Sigmoid colon (tissue), 7 donors: ENCODE measurements around the gene PSD4. TPM values are rescaled to one million over a fixed set of nuclear protein-coding genes. Genes with fewer than 3 reads are reported as not detected.

Experiments
- DNase-seq: peaks from one replicate; pipeline ENCODE4 v3.0.0-alpha.2; 2019
- H3K27ac ChIP-seq, 4 donors: fragments of 200-600 bp; sonication (generic); one replicate each; pipeline ENCODE4 v1.5.1; 2016 to 2019; ENCODE audit warnings: mild to moderate bottlenecking in 1 of 4
- H3K27me3 ChIP-seq, 3 donors: fragments of 200-600 bp; sonication (generic); one replicate each; pipeline ENCODE4 v1.5.1; 2019; ENCODE audit warnings: mild to moderate bottlenecking in 1 of 3
- H3K36me3 ChIP-seq, 4 donors: fragments of 200-600 bp; sonication (generic); one replicate each; pipeline ENCODE4 v1.5.1; 2016 to 2019
- H3K4me1 ChIP-seq, 4 donors: fragments of 200-600 bp; sonication (generic); one replicate each; pipeline ENCODE4 v1.5.1; 2017 to 2019
- H3K4me3 ChIP-seq, 4 donors: fragments of 200-600 bp; sonication (generic); one replicate each; pipeline ENCODE4 v1.5.1; 2017 to 2019; ENCODE audit warnings: mild to moderate bottlenecking in 2 of 4, moderate library complexity in 1 of 4
- H3K9me3 ChIP-seq, 4 donors: fragments of 200-600 bp in 3 of 4; sonication (generic) in 3 of 4; one replicate each; pipeline versions ENCODE4 v1.5.1 to v1.6.1; 2013 to 2019
- CTCF ChIP-seq, 4 experiments: fragments of 450-650 bp in 3 of 4; fragments of 200-600 bp in 1 of 4; IDR thresholded peaks; one replicate each; pipeline ENCODE4 v1.5.1; 2016 to 2019; ENCODE audit warnings: antibody characterized with exemption in 4 of 4, mild to moderate bottlenecking in 3 of 4, moderate library complexity in 2 of 4
- EP300 ChIP-seq, 4 donors: sonication (generic); formaldehyde crosslinking; IDR thresholded peaks; one replicate each; pipeline ENCODE4 v1.6.1; 2017; ENCODE audit warnings: antibody characterized with exemption in 4 of 4
- POLR2A ChIP-seq, 2 donors: fragments of 450-650 bp; IDR thresholded peaks; one replicate each; pipeline ENCODE4 v1.6.1; 2016; ENCODE audit warnings: antibody characterized with exemption in 2 of 2, mild to moderate bottlenecking in 2 of 2, moderate library complexity in 2 of 2
- POLR2AphosphoS5 ChIP-seq, 4 donors: sonication (generic); formaldehyde crosslinking; IDR thresholded peaks; one replicate each; pipeline ENCODE4 v1.6.1; 2017; ENCODE audit warnings: antibody characterized with exemption in 4 of 4
- WGBS, 2 donors: extraction: QIAGEN DNeasy Blood & Tissue Kit; methylation state at CpG; one replicate each; pipeline ENCODE4 v1.1.7; 2013; 5-methylcytosine and 5-hydroxymethylcytosine counted together
- intact Hi-C: fragments of 100-400 bp; cut with DNase I; formaldehyde crosslinking; loops from one replicate; pipeline ENCODE4 v1.15.1; 2023
- polyA plus RNA-seq, 3 donors: library from polyadenylated mRNA; stranded (reverse); fragments of 200-250 nt; gene quantifications; one replicate each; pipeline ENCODE4 v1.2.3, GENCODE V29; 2013
- total RNA-seq, 4 donors: library from RNA; depleted of rRNA; stranded (reverse); fragments of >200 nt; gene quantifications; one replicate each; pipeline ENCODE4 v1.1.0, GENCODE V29; 2016
- donor health status: healthy with polysubstance abuse.
- donor health status: Bipolar disorder and iron deficiency.
- donor health status: healthy.

Gene PSD4
- total and polyA plus RNA-seq, 7 donors: 1.4 to 51.6 (median 6.6) TPM

GRCh38 chr2:113224647-113225236 is 51.0 kb downstream of the PSD4 start:
- no peak for DNase-seq
- Histone ChIP-seq H3K4me3 (no peak overlapping the region), H3K27me3 (no peaks in the 10 kb centered on the region), H3K27ac (no peak overlapping the region), H3K9me3 (no peaks in the 10 kb centered on the region), H3K36me3 (no peaks in the 10 kb centered on the region), H3K4me1 (peaks cover 0 to 3% (median 0%) of the 10 kb centered on the region in 4 donors)
- 65 to 69% methylated on average over 2 of the region's 2 CpGs for WGBS, 2 donors
- TF ChIP-seq CTCF (IDR thresholded peaks at IDR 0.05): no peak
- TF ChIP-seq POLR2AphosphoS5 (IDR thresholded peaks at IDR 0.05): no peak
- intact Hi-C loops: no loop called here

GRCh38 chr2:113225263-113226259 is 51.8 kb downstream of the PSD4 start:
- intact Hi-C loops: no loop called here
- peak overlapping the region in 1 of 4 donors; percentile 5 for H3K27ac ChIP-seq

GRCh38 chr2:113226462-113226861 is 52.7 kb downstream of the PSD4 start:
- Histone ChIP-seq H3K4me1 (no peaks in the 10 kb centered on the region), H3K36me3 (no peaks in the 10 kb centered on the region), H3K4me3 (no peak overlapping the region), H3K27me3 (no peaks in the 10 kb centered on the region), H3K27ac (no peak overlapping the region), H3K9me3 (no peaks in the 10 kb centered on the region)
- intact Hi-C loops: no loop called here
- no peak for TF ChIP-seq POLR2AphosphoS5 (IDR thresholded peaks at IDR 0.05)
- no peak for TF ChIP-seq POLR2A (IDR thresholded peaks at IDR 0.05)
- TF ChIP-seq CTCF (IDR thresholded peaks at IDR 0.05): no peak
- no peak for TF ChIP-seq EP300 (IDR thresholded peaks at IDR 0.05)
- DNase-seq: no peak
- WGBS, 2 donors: 74 to 78% methylated on average over 4 of the region's 4 CpGs

More at GRCh38 chr2:113225263-113226259, 51.8 kb downstream of the PSD4 start:
- Histone ChIP-seq H3K36me3 (no peaks in the 10 kb centered on the region), H3K4me1 (no peaks in the 10 kb centered on the region), H3K9me3 (no peaks in the 10 kb centered on the region), H3K4me3 (no peak overlapping the region), H3K27me3 (no peaks in the 10 kb centered on the region)
- TF ChIP-seq CTCF (IDR thresholded peaks at IDR 0.05): no peak
- 70 to 81% methylated on average over 12 of the region's 12 CpGs for WGBS, 2 donors
- DNase-seq: peak; percentile 66

DNA sequence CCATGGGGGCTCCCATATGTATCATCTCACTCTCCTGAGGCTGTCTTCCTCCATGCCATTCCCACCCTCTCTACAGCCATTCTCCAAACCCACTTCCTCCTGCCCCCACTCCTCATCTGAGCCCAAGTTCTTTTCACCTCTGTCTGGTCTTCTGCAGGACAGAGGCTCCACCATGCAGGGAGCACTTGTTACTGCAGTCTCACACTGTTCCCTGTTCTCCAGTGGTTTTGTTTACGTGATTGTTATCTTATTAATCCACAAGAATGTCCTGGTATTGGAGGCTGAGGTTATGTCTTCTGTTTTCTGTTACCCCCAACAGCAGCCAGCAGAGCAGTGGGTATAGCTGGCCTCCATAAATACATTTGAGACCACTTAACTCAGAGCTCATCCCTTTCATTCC is 53.5 kb downstream of the PSD4 start:
- no peaks in the 10 kb centered on the region for H3K36me3 ChIP-seq
- WGBS, 2 donors: 81 to 87% methylated on average over 1 of the region's 1 CpG
- no peaks in the 10 kb centered on the region for H3K4me1 ChIP-seq
- intact Hi-C loops: no loop called here
- H3K9me3 ChIP-seq: no peaks in the 10 kb centered on the region
- TF ChIP-seq CTCF (IDR thresholded peaks at IDR 0.05): no peak
- TF ChIP-seq POLR2A (IDR thresholded peaks at IDR 0.05): no peak
- TF ChIP-seq EP300 (IDR thresholded peaks at IDR 0.05): no peak
- no peak for TF ChIP-seq POLR2AphosphoS5 (IDR thresholded peaks at IDR 0.05)
- DNase-seq: no peak
- no peak overlapping the region for H3K4me3 ChIP-seq
- H3K27ac ChIP-seq: no peak overlapping the region
- no peaks in the 10 kb centered on the region for H3K27me3 ChIP-seq
